Sigmoid colon (tissue), 7 donors: ENCODE measurements around the gene CDC42EP3. TPM values are rescaled to one million over a fixed set of nuclear protein-coding genes. Genes with fewer than 3 reads are reported as not detected.

Source experiments
- DNase-seq: peaks from one replicate; pipeline ENCODE4 v3.0.0-alpha.2; 2019
- H3K27ac ChIP-seq, 4 donors: fragments of 200-600 bp; sonication (generic); one replicate each; pipeline ENCODE4 v1.5.1; 2016 to 2019; ENCODE audit warnings: mild to moderate bottlenecking in 1 of 4
- H3K27me3 ChIP-seq, 3 donors: fragments of 200-600 bp; sonication (generic); one replicate each; pipeline ENCODE4 v1.5.1; 2019; ENCODE audit warnings: mild to moderate bottlenecking in 1 of 3
- H3K36me3 ChIP-seq, 4 donors: fragments of 200-600 bp; sonication (generic); one replicate each; pipeline ENCODE4 v1.5.1; 2016 to 2019
- H3K4me1 ChIP-seq, 4 donors: fragments of 200-600 bp; sonication (generic); one replicate each; pipeline ENCODE4 v1.5.1; 2017 to 2019
- H3K4me3 ChIP-seq, 4 donors: fragments of 200-600 bp; sonication (generic); one replicate each; pipeline ENCODE4 v1.5.1; 2017 to 2019; ENCODE audit warnings: mild to moderate bottlenecking in 2 of 4, moderate library complexity in 1 of 4
- H3K9me3 ChIP-seq, 4 donors: fragments of 200-600 bp in 3 of 4; sonication (generic) in 3 of 4; one replicate each; pipeline versions ENCODE4 v1.5.1 to v1.6.1; 2013 to 2019
- CTCF ChIP-seq, 4 experiments: fragments of 450-650 bp in 3 of 4; fragments of 200-600 bp in 1 of 4; IDR thresholded peaks; one replicate each; pipeline ENCODE4 v1.5.1; 2016 to 2019; ENCODE audit warnings: antibody characterized with exemption in 4 of 4, mild to moderate bottlenecking in 3 of 4, moderate library complexity in 2 of 4
- EP300 ChIP-seq, 4 donors: sonication (generic); formaldehyde crosslinking; IDR thresholded peaks; one replicate each; pipeline ENCODE4 v1.6.1; 2017; ENCODE audit warnings: antibody characterized with exemption in 4 of 4
- POLR2A ChIP-seq, 2 donors: fragments of 450-650 bp; IDR thresholded peaks; one replicate each; pipeline ENCODE4 v1.6.1; 2016; ENCODE audit warnings: antibody characterized with exemption in 2 of 2, mild to moderate bottlenecking in 2 of 2, moderate library complexity in 2 of 2
- POLR2AphosphoS5 ChIP-seq, 4 donors: sonication (generic); formaldehyde crosslinking; IDR thresholded peaks; one replicate each; pipeline ENCODE4 v1.6.1; 2017; ENCODE audit warnings: antibody characterized with exemption in 4 of 4
- WGBS, 2 donors: extraction: QIAGEN DNeasy Blood & Tissue Kit; methylation state at CpG; one replicate each; pipeline ENCODE4 v1.1.7; 2013; 5-methylcytosine and 5-hydroxymethylcytosine counted together
- intact Hi-C: fragments of 100-400 bp; cut with DNase I; formaldehyde crosslinking; loops from one replicate; pipeline ENCODE4 v1.15.1; 2023
- polyA plus RNA-seq, 3 donors: library from polyadenylated mRNA; stranded (reverse); fragments of 200-250 nt; gene quantifications; one replicate each; pipeline ENCODE4 v1.2.3, GENCODE V29; 2013
- total RNA-seq, 4 donors: library from RNA; depleted of rRNA; stranded (reverse); fragments of >200 nt; gene quantifications; one replicate each; pipeline ENCODE4 v1.1.0, GENCODE V29; 2016
- donor health status: healthy with polysubstance abuse.
- donor health status: Bipolar disorder and iron deficiency.
- donor health status: healthy.

The CDC42EP3 gene
- total and polyA plus RNA-seq, 7 donors, result 10.9 to 84.5 (median 41.1) TPM

- no peaks in the 10 kb centered on the region for H3K36me3 ChIP-seq
- intact Hi-C loops, result no loop called here
- H3K27ac ChIP-seq, result no peak overlapping the region
- DNase-seq, result no peak
- no peaks in the 10 kb centered on the region for H3K27me3 ChIP-seq
- no peak overlapping the region for H3K4me3 ChIP-seq
- no peaks in the 10 kb centered on the region for H3K9me3 ChIP-seq
- no peak for TF ChIP-seq EP300 (IDR thresholded peaks at IDR 0.05)
- H3K4me1 ChIP-seq, result peaks cover 0 to 38% (median 26%) of the 10 kb centered on the region in 4 donors
- 86 to 88% methylated on average over 4 of the region's 4 CpGs for WGBS, 2 donors
Measured at GRCh38 chr2:37622450-37623100, 48.9 kb downstream of the CDC42EP3 start.

GRCh38 chr2:37621199-37621598 is 50.2 kb downstream of the CDC42EP3 start:
- WGBS, 2 donors, result 80 to 81% methylated on average over 1 of the region's 1 CpG
- TF ChIP-seq POLR2A (IDR thresholded peaks at IDR 0.05), result no peak
- no peak for TF ChIP-seq CTCF (IDR thresholded peaks at IDR 0.05)
- no peak for TF ChIP-seq POLR2AphosphoS5 (IDR thresholded peaks at IDR 0.05)
- no peak for TF ChIP-seq EP300 (IDR thresholded peaks at IDR 0.05)
- no peak overlapping the region for H3K4me3 ChIP-seq
- no peak overlapping the region for H3K27ac ChIP-seq
- intact Hi-C loops, result no loop called here
- no peaks in the 10 kb centered on the region for H3K9me3 ChIP-seq
- no peaks in the 10 kb centered on the region for H3K36me3 ChIP-seq
- H3K27me3 ChIP-seq, result no peaks in the 10 kb centered on the region
- peaks cover 0 to 38% (median 18%) of the 10 kb centered on the region in 4 donors for H3K4me1 ChIP-seq
- no peak for DNase-seq

GRCh38 chr2:37619959-37620300 is 51.5 kb downstream of the CDC42EP3 start:
- no peak for DNase-seq
- no peak for TF ChIP-seq POLR2A (IDR thresholded peaks at IDR 0.05)
- TF ChIP-seq CTCF (IDR thresholded peaks at IDR 0.05), result no peak
- TF ChIP-seq EP300 (IDR thresholded peaks at IDR 0.05), result no peak
- no peak for TF ChIP-seq POLR2AphosphoS5 (IDR thresholded peaks at IDR 0.05)
- no peak overlapping the region for H3K27ac ChIP-seq
- H3K27me3 ChIP-seq, result no peaks in the 10 kb centered on the region
- no peaks in the 10 kb centered on the region for H3K36me3 ChIP-seq
- H3K4me1 ChIP-seq, result peaks cover 0 to 37% (median 8%) of the 10 kb centered on the region in 4 donors
- H3K9me3 ChIP-seq, result no peaks in the 10 kb centered on the region
- intact Hi-C loops, result loop anchor here (10.0 kb wide), 1 partner anchor 95 kb away; no protein-coding TSS in a partner anchor
- H3K4me3 ChIP-seq, result no peak overlapping the region

GRCh38 chr2:37619230-37619958 is 52.0 kb downstream of the CDC42EP3 start:
- 89 to 93% methylated on average over 7 of the region's 7 CpGs for WGBS, 2 donors
- H3K4me3 ChIP-seq, result no peak overlapping the region
- no peaks in the 10 kb centered on the region for H3K36me3 ChIP-seq
- no peaks in the 10 kb centered on the region for H3K9me3 ChIP-seq
- no peaks in the 10 kb centered on the region for H3K27me3 ChIP-seq
- TF ChIP-seq POLR2AphosphoS5 (IDR thresholded peaks at IDR 0.05) (no peak), CTCF (IDR thresholded peaks at IDR 0.05) (no peak), POLR2A (IDR thresholded peaks at IDR 0.05) (no peak), EP300 (IDR thresholded peaks at IDR 0.05) (no peak)
- intact Hi-C loops, result loop anchor here (10.0 kb wide), 1 partner anchor 95 kb away; no protein-coding TSS in a partner anchor
- peaks cover 0 to 37% (median 9%) of the 10 kb centered on the region in 4 donors for H3K4me1 ChIP-seq
- H3K27ac ChIP-seq, result no peak overlapping the region
- no peak for DNase-seq

GRCh38 chr2:37618326-37618725 is 53.1 kb downstream of the CDC42EP3 start:
- Histone ChIP-seq H3K9me3 (no peaks in the 10 kb centered on the region), H3K4me3 (no peak overlapping the region), H3K27ac (no peak overlapping the region), H3K4me1 (peaks cover 0 to 36% (median 16%) of the 10 kb centered on the region in 4 donors), H3K27me3 (no peaks in the 10 kb centered on the region), H3K36me3 (no peaks in the 10 kb centered on the region)
- intact Hi-C loops, result loop anchor here (10.0 kb wide), 1 partner anchor 94 kb away; no protein-coding TSS in a partner anchor
- WGBS, 2 donors, result 80 to 91% methylated on average over 3 of the region's 3 CpGs
- TF ChIP-seq CTCF (IDR thresholded peaks at IDR 0.05), result no peak
- no peak for TF ChIP-seq POLR2A (IDR thresholded peaks at IDR 0.05)
- no peak for TF ChIP-seq EP300 (IDR thresholded peaks at IDR 0.05)
- TF ChIP-seq POLR2AphosphoS5 (IDR thresholded peaks at IDR 0.05), result no peak
- no peak for DNase-seq
